GM13977 (cell line): ENCODE measurements around the gene DNAH6.

Experiments
- DNase-seq: peaks from one replicate; pipeline ENCODE4 v3.0.0; 2012; ENCODE audit warnings: low spot score
- in situ Hi-C: fragments of 300-500 bp; cut with MboI; formaldehyde crosslinking; loops from one replicate; pipeline ENCODE4 v1.12.0; 2022; ENCODE audit warnings: low sequenced_read_pairs, low pct_unique_long_range_greater_than_20kb, mixed read lengths, inconsistent platforms; ENCODE audit not compliant: unreplicated experiment
- TF ChIP-seq, protein P1 (sequence below): IDR thresholded peaks from 2 replicates; pipeline ENCODE4 v1.5.1; 2012; ENCODE audit warnings: mild to moderate bottlenecking, control low read depth; ENCODE audit not compliant: insufficient read depth; ENCODE audit errors: extremely low read depth, missing control alignments

Gene DNAH6

DNA sequence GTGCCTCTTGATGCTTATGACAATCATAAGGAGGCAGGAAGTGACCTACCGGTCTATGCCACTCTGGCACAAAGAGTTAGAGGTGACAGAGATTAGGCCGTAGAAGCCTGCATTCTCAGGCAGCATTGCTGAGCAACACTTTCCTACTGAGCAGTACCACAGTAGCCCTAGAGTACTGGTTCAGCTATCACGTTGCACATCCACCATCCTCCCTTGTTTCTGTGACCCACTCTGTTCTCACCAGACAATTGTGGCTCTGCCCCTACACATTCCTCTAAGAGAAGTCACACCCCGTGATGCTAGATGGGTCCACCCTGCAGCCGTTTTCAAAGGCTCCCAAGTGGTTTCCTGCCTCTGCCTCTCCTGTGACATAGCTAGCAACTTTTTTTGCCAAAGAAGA is 34.6 kb upstream of the DNAH6 start:
- DNase-seq, result no peak
- in situ Hi-C loops, result loop anchor here (25.0 kb wide), 1 partner anchor 806 kb away; no protein-coding TSS in a partner anchor
- TF ChIP-seq, protein P1, sequence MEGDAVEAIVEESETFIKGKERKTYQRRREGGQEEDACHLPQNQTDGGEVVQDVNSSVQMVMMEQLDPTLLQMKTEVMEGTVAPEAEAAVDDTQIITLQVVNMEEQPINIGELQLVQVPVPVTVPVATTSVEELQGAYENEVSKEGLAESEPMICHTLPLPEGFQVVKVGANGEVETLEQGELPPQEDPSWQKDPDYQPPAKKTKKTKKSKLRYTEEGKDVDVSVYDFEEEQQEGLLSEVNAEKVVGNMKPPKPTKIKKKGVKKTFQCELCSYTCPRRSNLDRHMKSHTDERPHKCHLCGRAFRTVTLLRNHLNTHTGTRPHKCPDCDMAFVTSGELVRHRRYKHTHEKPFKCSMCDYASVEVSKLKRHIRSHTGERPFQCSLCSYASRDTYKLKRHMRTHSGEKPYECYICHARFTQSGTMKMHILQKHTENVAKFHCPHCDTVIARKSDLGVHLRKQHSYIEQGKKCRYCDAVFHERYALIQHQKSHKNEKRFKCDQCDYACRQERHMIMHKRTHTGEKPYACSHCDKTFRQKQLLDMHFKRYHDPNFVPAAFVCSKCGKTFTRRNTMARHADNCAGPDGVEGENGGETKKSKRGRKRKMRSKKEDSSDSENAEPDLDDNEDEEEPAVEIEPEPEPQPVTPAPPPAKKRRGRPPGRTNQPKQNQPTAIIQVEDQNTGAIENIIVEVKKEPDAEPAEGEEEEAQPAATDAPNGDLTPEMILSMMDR, result no peak

DNA sequence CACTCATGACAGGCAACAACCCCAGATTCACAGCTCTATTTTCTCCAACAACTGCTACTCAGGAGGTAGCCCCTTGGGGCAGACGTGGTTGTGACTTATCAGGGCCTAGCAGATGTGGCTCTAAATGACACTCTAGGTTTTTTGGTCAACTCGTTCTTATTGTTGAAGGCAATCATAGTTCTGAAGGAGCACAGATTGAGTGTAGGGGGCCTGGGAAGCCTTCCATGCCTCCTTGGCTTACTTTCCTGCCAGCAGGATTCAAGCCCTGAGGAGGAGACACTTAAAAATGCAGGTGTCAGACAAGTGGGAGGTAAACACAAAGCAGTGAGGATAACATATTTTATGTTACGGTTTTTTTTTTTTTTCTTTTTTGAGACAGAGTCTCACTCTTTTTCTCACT is 33.7 kb upstream of the DNAH6 start:
- in situ Hi-C loops, result loop anchor here (25.0 kb wide), 1 partner anchor 805 kb away; no protein-coding TSS in a partner anchor
- DNase-seq, result no peak
- TF ChIP-seq, protein P1, result no peak

DNA sequence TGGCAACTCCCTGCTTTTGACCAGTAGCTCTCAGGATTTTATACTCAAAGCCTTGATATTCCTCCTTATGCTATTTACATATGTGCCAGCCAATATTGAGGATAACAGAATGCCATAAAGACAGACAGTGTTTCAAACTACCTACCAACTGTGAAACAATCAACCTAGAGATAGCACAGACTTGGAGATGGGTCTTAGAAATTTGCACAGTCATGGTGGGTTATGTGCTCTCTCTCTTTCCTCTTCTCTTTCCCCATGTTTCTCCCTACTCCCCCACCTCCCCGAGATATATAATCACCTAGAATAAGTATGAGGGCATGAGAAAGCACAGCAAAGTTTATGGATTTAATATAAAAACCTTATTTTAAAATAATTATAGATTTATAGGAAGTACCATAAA is 33.0 kb upstream of the DNAH6 start:
- in situ Hi-C loops, result loop anchor here (25.0 kb wide), 1 partner anchor 804 kb away; no protein-coding TSS in a partner anchor
- TF ChIP-seq, protein P1, result no peak
- no peak for DNase-seq

GRCh38 chr2:84486441-84487115 is 29.7 kb upstream of the DNAH6 start:
- DNase-seq, result no peak
- in situ Hi-C loops, result loop anchor here (25.0 kb wide), 1 partner anchor 801 kb away; no protein-coding TSS in a partner anchor
- TF ChIP-seq, protein P1, result no peak

GRCh38 chr2:84487298-84487996 is 28.9 kb upstream of the DNAH6 start:
- in situ Hi-C loops, result loop anchor here (25.0 kb wide), 1 partner anchor 800 kb away; no protein-coding TSS in a partner anchor
- no peak for DNase-seq
- TF ChIP-seq, protein P1, result no peak

GRCh38 chr2:84491256-84491655 is 25.0 kb upstream of the DNAH6 start:
- DNase-seq, result no peak
- TF ChIP-seq, protein P1, result no peak
- in situ Hi-C loops, result loop anchor here (25.0 kb wide), 1 partner anchor 796 kb away; no protein-coding TSS in a partner anchor
